SKM-1 (cell line): ENCODE results near the gene FHIT.

Experiments
- DNase-seq: peaks from one replicate; lab custom pipeline; 2025; ENCODE audit not compliant: unreplicated experiment; lab: John Stamatoyannopoulos, UW

Gene FHIT

DNA sequence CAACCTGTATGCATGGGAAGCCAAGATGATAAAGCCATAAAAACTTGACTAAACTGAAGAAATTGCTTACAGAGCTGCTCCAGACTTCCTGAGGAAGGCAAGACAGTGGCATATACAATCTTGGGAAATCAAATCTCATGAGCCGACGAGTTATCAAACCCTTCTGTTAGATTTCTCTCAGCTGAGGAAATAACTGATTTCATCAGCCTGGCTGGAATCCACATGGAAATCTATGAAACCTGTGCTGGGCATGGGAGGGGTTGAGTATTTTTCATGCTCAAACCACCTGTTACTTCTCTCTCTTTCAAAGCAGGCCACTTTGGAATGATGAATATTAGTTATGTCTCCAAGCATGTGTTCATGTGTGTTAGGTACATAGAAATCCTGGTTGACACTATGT is 727.7 kb downstream of the FHIT start:
- DNase-seq = no peak

DNA sequence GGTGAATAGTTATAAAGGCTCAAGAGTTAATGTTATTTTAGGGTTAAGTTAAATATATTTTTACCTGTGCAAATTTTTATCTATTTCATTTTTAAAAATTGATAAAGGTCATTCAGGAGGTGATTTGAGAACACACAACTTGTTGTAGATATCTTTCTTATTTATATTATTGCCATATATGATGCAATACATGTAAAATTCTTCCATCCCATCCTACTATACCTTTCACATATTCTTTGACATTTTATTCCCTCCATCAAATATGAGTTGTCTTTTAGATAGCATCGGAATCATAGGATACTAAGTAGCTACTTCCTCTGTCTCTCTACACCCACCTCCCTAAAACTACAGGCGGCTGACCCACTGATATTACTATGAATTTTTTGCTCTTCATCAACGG is 734.1 kb downstream of the FHIT start:
- no peak for DNase-seq

DNA sequence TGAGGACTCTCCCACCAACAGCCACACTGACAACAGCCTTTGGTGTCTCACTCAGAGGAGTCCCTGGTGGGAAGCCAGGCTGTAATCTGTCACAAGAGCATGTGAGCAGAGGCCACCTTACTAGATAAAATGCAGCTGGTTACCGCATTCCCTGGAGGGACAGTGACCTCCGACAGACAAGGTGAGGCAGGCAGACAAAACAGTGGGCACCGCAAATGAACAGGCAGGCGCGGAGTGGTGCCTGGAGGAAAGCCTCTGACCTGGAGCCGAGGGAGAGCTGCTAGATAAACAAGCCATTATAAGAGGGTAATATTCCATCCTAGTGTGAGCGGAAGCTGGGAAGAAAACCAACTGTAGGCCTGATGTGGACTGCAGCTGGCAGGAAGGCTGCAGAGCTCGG is 736.4 kb downstream of the FHIT start:
- DNase-seq = no peak

DNA sequence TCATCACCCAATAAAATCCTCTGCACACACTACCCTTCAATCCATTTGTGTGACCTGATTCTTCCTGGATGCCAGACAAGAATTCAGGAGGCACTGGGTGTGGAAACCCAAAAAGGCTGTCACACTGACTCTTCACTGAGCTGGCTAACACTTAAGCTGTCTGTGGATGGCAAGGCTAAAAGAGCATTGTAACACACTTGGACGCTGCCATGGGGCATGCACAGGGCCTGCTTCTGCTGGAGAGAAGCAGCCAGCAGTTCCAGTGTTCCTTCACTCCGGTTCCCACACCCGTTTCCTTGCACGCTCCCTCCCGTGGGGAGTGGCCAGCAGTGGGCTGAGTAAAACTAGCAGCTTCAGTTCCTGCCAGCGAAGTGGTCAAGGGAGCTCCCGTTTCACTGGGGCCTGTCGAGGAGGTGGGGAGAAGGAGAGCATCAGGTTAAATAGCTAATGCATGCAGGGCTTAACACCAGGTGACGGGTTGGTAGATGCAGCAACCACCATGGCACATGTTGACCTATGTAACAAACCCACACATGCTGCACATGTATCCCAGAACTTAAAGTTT is 737.1 kb downstream of the FHIT start:
- no peak for DNase-seq

DNA sequence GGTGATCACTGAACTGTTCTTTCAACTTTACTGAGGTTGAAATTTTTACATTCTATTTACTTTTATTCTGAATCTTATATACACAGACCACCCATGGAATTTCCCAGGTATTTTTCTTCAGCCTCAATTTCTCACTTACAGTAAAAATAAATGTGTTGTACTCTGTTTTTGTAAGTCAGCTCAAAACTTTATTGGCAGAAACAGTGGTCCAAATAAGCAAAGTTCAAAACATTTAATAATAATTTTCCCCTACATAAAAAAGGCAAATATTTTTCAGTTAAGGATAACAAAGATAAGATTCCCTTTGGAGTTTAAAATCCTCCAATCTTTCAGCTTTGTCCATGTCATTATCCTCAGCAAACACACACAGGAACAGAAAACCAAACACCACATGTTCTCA is 738.0 kb downstream of the FHIT start:
- no peak for DNase-seq

DNA sequence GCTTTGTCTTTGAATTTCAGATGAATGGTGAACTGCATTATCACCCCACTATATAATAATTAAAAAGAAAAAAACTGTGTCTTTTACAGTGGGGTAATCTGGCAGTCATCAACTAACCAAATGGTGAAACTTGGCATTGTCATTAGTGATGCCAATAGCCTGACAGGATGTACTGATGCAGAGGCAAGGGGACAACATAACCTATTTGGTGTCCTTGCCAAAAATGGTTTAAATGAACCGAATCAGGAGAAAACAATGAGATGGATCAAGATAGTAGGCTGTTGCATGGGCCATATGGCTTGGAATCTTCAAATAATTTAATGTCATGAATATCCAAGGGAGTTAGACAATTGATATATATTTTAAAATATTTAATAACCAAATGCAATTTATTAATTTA is 738.7 kb downstream of the FHIT start:
- no peak for DNase-seq

DNA sequence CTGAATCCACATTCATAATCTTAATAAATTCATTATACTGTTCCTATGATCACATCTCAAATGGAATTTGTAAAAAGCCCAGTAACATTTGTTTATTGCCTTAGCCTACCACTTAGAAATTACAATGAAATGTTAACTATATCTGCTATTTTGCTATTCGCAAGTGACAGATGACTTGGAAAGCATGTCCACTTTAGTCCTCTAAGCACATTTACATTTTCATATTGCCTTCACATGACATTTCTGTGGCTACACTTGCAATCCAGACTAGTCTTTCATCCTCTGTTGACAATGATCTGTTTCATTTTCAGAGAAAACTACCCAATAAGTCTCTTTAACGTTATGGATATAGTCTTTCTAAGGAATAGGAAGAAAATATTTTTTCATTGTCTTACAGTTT is 741.8 kb downstream of the FHIT start:
- DNase-seq = no peak

DNA sequence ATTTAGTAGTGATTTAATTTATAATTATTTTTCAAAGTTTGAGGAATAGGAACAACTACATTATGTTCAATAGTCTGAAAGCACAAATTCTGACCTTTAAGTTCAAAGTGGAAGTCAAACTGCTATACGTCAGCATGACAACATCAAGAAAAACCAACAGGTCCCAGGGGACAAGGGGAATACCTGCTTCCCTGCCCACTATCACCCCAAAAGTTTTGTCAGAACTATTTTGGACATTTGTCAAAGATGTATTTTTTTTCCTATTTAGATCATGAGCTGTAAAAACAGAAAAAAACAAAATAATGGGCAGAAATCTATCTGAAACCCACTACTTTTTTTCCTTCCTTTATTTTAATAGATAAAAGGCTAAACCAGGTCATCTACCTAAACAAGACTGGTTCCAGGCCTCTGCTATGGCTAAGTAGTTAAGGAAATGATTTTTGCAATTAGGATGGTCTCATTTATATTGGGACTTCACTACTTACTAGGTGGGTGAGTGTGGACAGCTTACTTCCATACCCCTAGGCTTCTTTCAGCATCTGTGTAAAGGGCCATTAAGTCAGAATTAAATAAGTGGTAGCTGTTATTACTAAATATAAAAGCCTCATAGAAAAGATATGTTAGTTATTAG is 746.3 kb downstream of the FHIT start:
- DNase-seq = no peak

DNA sequence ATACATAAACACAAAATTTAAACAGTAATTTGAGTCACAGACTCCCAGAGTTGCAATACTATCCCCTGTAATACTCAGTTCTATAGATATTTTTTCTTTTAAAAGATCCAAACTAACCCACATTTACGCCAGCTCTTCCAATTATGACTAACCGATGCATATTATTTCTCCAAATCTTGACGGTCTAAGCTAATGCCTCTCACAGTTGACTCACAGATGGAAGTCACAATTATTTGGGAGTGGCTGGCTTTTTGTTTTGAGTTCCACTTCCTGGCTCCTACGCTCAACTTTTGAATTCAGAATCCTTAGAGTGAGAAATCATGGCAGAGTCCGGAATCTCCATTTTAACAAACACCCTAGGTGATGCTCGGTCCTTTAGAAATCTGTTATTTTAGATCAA is 749.9 kb downstream of the FHIT start:
- DNase-seq = no peak

DNA sequence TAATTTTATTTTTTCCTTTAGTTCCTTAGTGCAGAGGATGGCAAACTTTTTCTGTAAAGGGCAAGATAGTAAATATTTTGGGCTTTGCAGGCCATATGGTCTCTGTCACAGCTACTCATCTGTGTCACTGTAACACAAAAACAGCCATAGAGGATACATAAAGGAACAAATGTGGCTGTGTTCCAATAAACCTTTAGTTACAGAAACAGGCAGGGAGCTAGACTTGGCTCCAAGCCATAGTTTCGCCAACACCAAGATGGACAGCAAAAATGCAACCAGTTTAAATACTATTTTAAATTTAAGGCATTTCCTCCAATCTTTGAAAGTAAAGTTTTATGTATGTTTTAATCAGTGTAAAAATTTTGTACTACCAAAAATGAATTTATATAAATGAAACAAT is 753.4 kb downstream of the FHIT start:
- DNase-seq = no peak

DNA sequence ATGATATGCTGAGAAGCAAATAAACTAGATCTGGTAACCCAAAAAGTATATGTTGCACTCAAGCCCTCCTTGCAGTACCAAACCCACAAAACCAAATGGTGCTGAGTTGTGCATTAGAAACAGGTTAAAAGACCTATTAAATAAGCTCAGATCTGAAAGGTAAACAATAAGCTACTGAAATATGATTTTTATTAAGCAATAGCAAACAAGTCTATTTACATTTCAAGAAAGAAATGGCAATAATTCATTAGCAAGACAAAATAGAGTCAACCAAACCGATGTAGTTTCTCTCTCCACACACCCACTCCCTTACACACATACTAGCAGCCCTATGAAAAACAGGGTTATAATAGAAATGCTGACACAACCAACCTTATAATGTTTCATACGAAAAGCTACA is 760.3 kb downstream of the FHIT start:
- no peak for DNase-seq

DNA sequence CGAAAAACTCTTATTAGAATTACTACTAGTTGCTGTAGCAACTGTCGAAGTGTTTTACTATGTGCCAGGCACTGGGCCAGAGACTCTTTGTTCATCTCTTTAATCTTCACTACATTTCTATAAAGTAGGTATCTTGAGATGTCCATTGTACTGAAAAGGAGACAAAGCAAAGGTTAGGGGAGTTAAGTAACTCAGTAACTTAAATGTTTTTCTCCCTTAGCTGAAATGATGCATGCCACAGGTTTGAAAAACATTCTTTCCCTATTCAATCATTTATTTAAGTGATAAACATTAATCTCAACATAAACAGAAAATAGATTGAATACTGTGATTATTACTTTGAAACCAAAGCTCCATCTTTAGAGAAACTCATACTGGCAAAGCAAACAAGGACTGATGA is 776.2 kb downstream of the FHIT start:
- DNase-seq = no peak

DNA sequence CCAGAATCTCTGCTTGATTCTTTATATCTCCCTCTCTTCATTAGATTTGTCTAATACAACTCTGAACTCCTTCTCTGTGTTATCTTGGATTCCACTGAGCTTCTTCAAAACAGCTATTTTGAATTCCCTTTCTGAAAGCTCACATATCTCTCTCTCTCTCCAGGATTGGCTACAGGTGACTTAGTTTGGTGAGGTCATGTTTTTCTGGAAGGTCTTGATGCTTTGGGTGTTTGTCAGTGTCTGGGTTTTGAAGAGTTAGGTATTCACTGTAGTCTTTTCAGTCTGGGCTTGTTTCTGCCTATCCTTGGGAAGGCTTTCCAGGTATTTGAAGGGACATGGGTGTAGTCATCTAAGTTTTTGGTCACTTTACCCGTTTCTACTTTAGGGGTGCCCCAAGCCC is 781.8 kb downstream of the FHIT start:
- no peak for DNase-seq

DNA sequence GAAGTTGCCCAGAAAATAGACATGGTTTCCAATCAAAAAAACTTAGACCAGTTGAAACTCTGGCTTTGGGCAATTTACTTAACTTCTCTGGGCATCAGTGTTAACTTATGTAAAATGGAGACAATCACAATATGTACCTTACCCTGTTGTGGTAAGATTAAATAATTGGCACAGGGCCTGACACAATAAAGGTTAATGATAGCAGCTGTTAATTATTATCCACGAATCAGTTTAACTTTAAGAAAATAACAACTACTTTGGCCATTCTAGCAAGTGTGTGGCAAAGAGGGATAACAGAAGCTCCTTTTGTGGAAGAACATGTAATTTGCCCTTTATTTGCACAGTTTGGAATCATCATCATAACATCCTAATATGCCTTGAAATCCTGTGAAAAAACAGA is 787.6 kb downstream of the FHIT start:
- DNase-seq = no peak

DNA sequence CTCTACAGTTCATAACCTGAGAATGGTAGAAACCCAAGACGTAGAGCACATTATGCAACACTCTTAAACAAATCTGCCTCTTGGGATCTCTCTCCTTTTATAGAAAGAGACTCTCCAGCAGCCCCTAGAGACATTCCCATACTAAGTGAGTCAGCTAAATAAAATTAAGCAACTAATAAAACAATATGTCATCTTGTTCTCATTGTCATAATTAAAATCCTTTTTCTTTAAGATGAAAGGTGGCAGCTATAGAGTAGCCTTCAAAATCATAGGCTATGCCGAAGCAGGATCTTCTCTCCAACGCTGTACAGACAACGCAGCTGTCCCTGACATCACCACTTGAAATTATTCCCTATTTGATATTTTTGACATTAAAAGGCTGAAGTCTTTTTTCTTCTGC is 790.0 kb downstream of the FHIT start:
- no peak for DNase-seq

DNA sequence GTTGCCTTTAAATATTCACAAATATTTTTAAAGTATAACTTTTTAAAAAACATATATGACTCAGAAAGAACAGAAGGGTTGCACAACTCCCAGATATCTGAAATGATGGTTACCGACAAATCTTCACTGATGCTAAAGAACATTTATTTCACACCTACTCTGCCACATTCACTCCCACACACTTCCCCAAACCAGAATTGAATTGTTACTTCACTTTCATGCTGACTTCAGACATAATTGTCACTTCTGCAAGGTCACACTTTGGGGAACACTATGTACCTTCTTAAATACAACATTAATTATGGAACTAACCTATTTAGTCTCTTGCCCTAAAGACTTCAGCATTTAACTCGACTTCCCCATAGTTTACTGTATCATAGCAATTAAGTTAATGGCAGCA is 795.1 kb downstream of the FHIT start:
- DNase-seq = no peak

DNA sequence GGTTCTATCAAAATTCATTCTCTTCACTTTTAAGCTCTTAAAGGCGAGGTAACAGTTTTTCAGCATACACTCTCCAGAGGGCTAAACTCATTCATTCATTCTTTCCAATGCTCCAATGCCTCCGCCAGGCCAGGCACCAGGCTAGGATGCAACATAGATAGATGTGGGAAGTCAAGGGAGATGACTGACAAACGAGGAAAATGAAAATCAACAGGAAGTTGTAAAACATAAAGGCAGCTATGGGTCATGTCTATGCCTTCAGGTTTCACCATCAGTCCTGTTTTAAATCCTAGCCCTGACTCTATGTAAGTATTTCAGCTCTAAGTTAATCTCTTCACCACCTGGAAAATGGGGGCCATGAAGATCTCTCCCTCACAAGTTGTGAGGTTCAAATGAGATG is 797.9 kb downstream of the FHIT start:
- DNase-seq = no peak

DNA sequence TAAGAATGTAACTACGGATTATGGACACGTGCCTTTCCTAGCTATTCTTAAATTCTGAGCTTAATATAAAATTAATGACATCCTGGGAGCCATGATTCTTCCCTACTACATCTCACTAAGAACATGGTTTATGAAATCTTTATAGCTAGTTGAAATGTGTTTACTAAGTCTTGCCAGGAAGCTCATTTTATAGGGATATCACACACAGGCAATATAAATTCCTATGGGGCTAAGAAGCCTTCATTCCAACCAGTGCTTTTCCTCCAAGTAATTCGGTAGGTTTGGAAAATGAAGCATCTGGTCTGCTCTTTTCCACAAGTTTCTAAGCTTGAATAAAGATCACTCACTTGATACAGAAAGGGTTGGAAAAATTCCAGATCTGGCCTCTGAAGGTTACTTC is 802.6 kb downstream of the FHIT start:
- DNase-seq = no peak

DNA sequence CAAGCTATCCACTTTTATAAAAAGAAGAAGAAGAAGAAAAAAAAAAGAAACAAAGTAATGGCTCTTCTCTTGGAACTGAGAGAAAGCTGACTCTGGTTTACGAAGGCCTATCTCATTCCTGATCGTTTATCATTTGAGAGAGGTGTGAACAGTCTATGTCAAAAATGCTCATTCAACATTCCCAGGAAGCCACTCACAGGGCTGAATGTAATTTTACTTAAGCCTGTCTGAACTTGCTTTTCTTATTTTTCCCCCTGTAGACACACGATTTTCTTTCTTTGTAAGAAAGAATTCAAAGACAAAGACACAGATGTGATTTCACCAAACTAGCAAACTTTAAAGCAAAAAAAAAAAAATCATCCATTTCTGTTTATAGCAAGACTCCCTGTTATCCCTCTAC is 805.8 kb downstream of the FHIT start:
- DNase-seq = no peak

DNA sequence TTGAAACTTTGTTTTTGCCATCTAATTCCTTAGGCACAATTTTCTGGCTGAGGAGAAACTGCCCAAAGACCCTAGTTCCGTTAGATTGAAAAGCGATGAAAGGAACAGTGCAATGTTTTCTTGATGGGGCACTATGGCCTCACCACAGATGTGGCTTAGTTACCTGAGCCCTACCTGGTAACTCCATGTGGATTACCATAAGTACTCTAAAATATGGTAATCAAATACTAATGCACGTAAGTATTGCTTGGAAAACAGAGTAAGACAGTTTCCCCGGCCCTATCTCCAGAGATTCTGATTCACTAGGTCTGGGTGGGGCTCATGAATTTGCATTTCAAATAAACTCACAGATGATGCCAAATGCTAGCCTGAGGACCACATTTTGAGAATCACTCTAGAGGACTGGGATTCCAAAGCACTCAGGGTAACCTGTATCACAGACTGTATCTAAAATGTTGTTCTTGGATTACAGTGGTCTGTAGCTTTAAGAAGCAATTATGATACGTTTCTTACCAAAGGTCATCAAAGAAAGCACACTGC is 806.3 kb downstream of the FHIT start:
- no peak for DNase-seq

DNA sequence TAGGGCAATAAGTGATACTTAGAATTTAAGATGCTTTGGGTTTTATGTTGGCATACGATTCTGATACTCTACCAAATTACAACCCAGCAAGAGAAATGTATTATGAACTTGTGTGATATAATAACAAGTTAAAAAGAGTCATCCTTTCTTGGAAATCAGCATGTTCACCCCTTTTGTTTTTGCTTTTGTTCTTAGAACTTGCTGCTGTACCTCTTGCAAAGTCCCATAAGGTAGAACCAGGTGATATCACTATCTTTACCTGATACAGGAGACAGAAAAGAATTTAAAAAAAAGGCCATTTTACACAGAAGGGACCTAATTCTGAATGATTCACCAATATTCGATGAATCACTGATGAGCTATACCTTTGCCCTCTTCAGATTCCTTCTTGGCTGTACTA is 810.4 kb downstream of the FHIT start:
- DNase-seq = no peak

DNA sequence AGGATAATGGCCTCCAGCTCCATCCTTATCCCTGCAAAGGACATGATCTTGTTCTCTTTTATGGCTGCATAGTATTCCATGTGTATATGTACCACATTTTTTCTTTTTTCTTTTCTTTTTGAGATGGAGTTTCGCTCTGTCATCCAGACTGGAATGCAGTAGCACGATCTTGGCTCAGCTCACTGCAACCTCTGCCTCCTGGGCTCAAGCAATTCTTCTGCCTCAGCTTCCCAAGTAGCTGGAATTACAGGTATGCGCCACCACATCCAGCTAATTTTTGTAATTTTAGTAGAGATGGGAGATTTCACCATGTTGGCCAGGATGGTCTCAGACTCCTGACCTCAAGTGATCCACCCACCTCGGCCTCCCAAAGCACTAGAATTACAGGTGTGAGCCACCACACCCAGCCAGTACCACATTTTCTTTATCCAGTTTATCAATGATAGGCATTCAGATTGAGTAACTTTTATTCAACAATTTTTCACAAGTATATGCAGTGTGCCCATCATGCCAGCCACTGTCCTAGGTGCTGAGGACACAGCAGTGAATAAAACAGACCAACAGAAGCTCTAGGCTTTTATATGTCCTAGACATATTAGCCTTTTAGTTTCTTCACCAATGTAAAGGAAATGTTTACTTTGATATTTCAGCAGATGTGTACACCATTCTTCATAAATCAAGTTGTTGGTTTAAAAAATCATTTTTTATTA is 815.2 kb downstream of the FHIT start:
- no peak for DNase-seq

DNA sequence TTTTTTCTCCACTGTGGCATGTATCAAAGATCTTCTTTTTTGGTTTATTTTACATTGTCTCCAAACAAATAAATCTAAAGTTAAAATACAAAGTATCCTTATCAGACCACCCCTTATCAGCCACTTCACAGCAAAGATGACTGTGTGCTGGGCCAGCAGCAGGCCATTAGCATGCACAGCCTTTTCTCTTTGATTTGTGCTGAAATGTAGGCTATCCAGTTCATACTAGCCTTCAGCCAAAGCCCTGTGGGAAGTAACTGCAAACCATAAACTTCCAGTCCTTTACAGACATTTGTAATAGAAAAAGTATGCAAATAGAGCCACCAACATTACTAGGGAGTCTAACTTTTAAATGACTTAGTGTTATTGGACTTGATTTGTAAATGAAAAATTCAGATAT is 816.3 kb downstream of the FHIT start:
- DNase-seq = no peak
